ENCODE data around the gene PDE4A. TPM values are rescaled to one million over a fixed set of nuclear protein-coding genes. Genes with fewer than 3 reads are reported as not detected.

Gene PDE4A
- total and polyA plus RNA-seq, 2 donors (not counting 1 experiment from before 2014, with no cell fraction given) = 3.6 to 4.1 TPM

DNA sequence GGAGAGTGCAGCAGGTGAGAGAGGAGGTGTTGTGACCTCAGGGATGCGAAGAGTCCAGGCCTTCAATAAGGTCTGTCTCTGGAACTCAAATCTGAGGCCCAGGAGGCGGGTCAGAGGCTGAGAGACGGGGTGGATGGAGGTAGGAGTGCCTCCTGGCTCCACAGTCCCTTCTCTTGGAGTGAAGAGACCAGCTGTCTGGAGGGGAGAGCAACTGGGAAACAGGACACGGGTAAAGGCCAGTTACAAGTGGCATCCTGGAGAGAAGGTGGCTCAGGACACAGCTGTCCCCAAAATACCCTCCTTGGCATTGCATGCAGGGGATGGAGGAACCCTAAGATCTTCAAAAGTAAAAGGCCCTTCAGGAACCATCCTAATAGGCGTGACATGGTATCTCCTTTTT is 19.2 kb downstream of the PDE4A start:
- no peaks in the 10 kb centered on the region for H3K27me3 ChIP-seq (ENCODE audit: control insufficient read depth, insufficient read depth, low read length)
- H3K36me3 ChIP-seq (ENCODE audit: control insufficient read depth, insufficient read depth, low read length) = peaks cover 1% of the 10 kb centered on the region
- no peaks in the 10 kb centered on the region for H3K4me1 ChIP-seq (ENCODE audit: control insufficient read depth, extremely low read depth, insufficient read depth, low read length)
- TF ChIP-seq EZH2 (IDR thresholded peaks at IDR 0.05; ENCODE audit: low read length, missing control alignments) (no peak), CTCF (conservative IDR thresholded peaks at IDR 0.05 in 1 of 2, IDR thresholded peaks at IDR 0.05 in 1 of 2; ENCODE audit: low read depth in 1 of 2, low read length in 2 of 2) (no peak)
- no peak overlapping the region for H3K4me2 ChIP-seq (ENCODE audit: extremely low read depth, insufficient read depth, low read length)
- no peak overlapping the region for H3K27ac ChIP-seq (ENCODE audit: insufficient read depth, low read length)
- no peak overlapping the region for H3K4me3 ChIP-seq (replicated peaks in 1 of 4; ENCODE audit: control extremely low read depth in 1 of 4, insufficient read depth in 1 of 4, low read depth in 3 of 4, low read length in 4 of 4)
- no peaks in the 10 kb centered on the region for H4K20me1 ChIP-seq (ENCODE audit: control insufficient read depth, extremely low read depth, insufficient read depth, low read length)
- H3K9ac ChIP-seq (ENCODE audit: insufficient read depth, low read length) = no peak overlapping the region
- no peak for DNase-seq (ENCODE audit: low read depth in 2 of 2)
- H3K79me2 ChIP-seq (ENCODE audit: control insufficient read depth, insufficient read depth, low read length) = no peaks in the 10 kb centered on the region
- no peaks in the 10 kb centered on the region for H3K9me3 ChIP-seq (ENCODE audit: control insufficient read depth, insufficient read depth, low read depth, low read length)
- H2AFZ ChIP-seq (ENCODE audit: low read length) = no peak overlapping the region

GRCh38 chr19:10442698-10443097 is 22.4 kb downstream of the PDE4A start:
- no peak for TF ChIP-seq EZH2 (IDR thresholded peaks at IDR 0.05; ENCODE audit: low read length, missing control alignments)
- TF ChIP-seq CTCF (conservative IDR thresholded peaks at IDR 0.05 in 1 of 2, IDR thresholded peaks at IDR 0.05 in 1 of 2; ENCODE audit: low read depth in 1 of 2, low read length in 2 of 2) = no peak

GRCh38 chr19:10449037-10449436 is 28.7 kb downstream of the PDE4A start:
- H3K9me3 ChIP-seq (ENCODE audit: control insufficient read depth, insufficient read depth, low read depth, low read length) = no peaks in the 10 kb centered on the region
- H3K4me3 ChIP-seq (replicated peaks in 1 of 4; ENCODE audit: control extremely low read depth in 1 of 4, insufficient read depth in 1 of 4, low read depth in 3 of 4, low read length in 4 of 4) = no peak overlapping the region
- peaks cover 3% of the 10 kb centered on the region for H3K36me3 ChIP-seq (ENCODE audit: control insufficient read depth, insufficient read depth, low read length)
- H3K4me1 ChIP-seq (ENCODE audit: control insufficient read depth, extremely low read depth, insufficient read depth, low read length) = no peaks in the 10 kb centered on the region
- H3K79me2 ChIP-seq (ENCODE audit: control insufficient read depth, insufficient read depth, low read length) = no peaks in the 10 kb centered on the region
- no peaks in the 10 kb centered on the region for H4K20me1 ChIP-seq (ENCODE audit: control insufficient read depth, extremely low read depth, insufficient read depth, low read length)
- H2AFZ ChIP-seq (ENCODE audit: low read length) = no peak overlapping the region
- no peaks in the 10 kb centered on the region for H3K27me3 ChIP-seq (ENCODE audit: control insufficient read depth, insufficient read depth, low read length)
- no peak overlapping the region for H3K4me2 ChIP-seq (ENCODE audit: extremely low read depth, insufficient read depth, low read length)
- TF ChIP-seq EZH2 (IDR thresholded peaks at IDR 0.05; ENCODE audit: low read length, missing control alignments) (no peak), CTCF (conservative IDR thresholded peaks at IDR 0.05 in 1 of 2, IDR thresholded peaks at IDR 0.05 in 1 of 2; ENCODE audit: low read depth in 1 of 2, low read length in 2 of 2) (no peak)
- no peak overlapping the region for H3K27ac ChIP-seq (ENCODE audit: insufficient read depth, low read length)
- DNase-seq (ENCODE audit: low read depth in 2 of 2) = no peak
- H3K9ac ChIP-seq (ENCODE audit: insufficient read depth, low read length) = no peak overlapping the region

More at GRCh38 chr19:10442698-10443097, 22.4 kb downstream of the PDE4A start:
- Histone ChIP-seq H3K36me3 (ENCODE audit: control insufficient read depth, insufficient read depth, low read length) (peaks cover under 1% of the 10 kb centered on the region), H3K4me1 (ENCODE audit: control insufficient read depth, extremely low read depth, insufficient read depth, low read length) (no peaks in the 10 kb centered on the region), H3K79me2 (ENCODE audit: control insufficient read depth, insufficient read depth, low read length) (no peaks in the 10 kb centered on the region), H3K4me2 (ENCODE audit: extremely low read depth, insufficient read depth, low read length) (no peak overlapping the region), H3K9me3 (ENCODE audit: control insufficient read depth, insufficient read depth, low read depth, low read length) (no peaks in the 10 kb centered on the region), H4K20me1 (ENCODE audit: control insufficient read depth, extremely low read depth, insufficient read depth, low read length) (no peaks in the 10 kb centered on the region), H3K4me3 (replicated peaks in 1 of 4; ENCODE audit: control extremely low read depth in 1 of 4, insufficient read depth in 1 of 4, low read depth in 3 of 4, low read length in 4 of 4) (no peak overlapping the region), H2AFZ (ENCODE audit: low read length) (no peak overlapping the region), H3K27me3 (ENCODE audit: control insufficient read depth, insufficient read depth, low read length) (no peaks in the 10 kb centered on the region), H3K27ac (ENCODE audit: insufficient read depth, low read length) (no peak overlapping the region), H3K9ac (ENCODE audit: insufficient read depth, low read length) (no peak overlapping the region)
- no peak for DNase-seq (ENCODE audit: low read depth in 2 of 2)

All from fibroblast of lung (primary cell).